HepG2 (cell line): ENCODE results near the gene RPTOR. TPM values are rescaled to one million over a fixed set of nuclear protein-coding genes. Genes with fewer than 3 reads are reported as not detected.
A peak's percentile ranks its signal among the peaks of the same experiment; 100 is the strongest.

ENCODE experiments used
- ATAC-seq: fragments of 200-7000 bp; cut with Tn5 transposase; 3 replicates; pipeline ENCODE4 v1.9.1; 2020; ENCODE audit warnings: mild to moderate bottlenecking, moderate library complexity
- BruUV-seq: library from RNA; stranded (reverse); fragments of 400-500 nt; replicated peaks from 2 replicates; lab custom pipeline; 2021; lab: Mats Ljungman, UMichigan
- CTCF ChIA-PET: fragments of 300-600 bp; formaldehyde crosslinking; extraction: SDS; loops from one replicate; lab custom pipeline; 2021; ENCODE audit warnings: low total read pairs, inconsistent platforms, low intra/inter-chr PET ratio; lab: Yijun Ruan, JAX
- POLR2A ChIA-PET: fragments of 350-600 bp; sonication (Branson Sonifier 250); formaldehyde crosslinking; loops from one replicate; lab custom pipeline; 2020; ENCODE audit warnings: antibody characterized with exemption, inconsistent platforms; lab: Yijun Ruan, JAX
- DNase-seq: peaks from one replicate; pipeline ENCODE4 v3.0.0-alpha.2; 2015; ENCODE audit warnings: low spot score
- FAIRE-seq: peaks from 3 replicates; lab custom pipeline; 2011; peaks lifted over from hg19 to GRCh38; lab: Jason Lieb, UNC
- H2AFZ ChIP-seq: one replicate; pipeline ENCODE4 v1.6.1; 2011; ENCODE audit warnings: low read length, inconsistent platforms
- H3K27ac ChIP-seq: fragments of 300-600 bp; 3 replicates; pipeline ENCODE4 v1.8.0; 2011; ENCODE audit warnings: mixed run types, mild to moderate bottlenecking, mixed read lengths, low read length, inconsistent platforms; ENCODE audit not compliant: insufficient read depth; ENCODE audit errors: extremely low read length
- H3K27me3 ChIP-seq, 2 experiments: fragments of 200-600 bp in 1 of 2; 2 replicates in 1 of 2; 3 replicates in 1 of 2; pipeline versions ENCODE4 v1.6.0 to v1.8.0; 2011; ENCODE audit warnings: low read length in 2 of 2, mild to moderate bottlenecking in 2 of 2, moderate library complexity in 2 of 2, inconsistent platforms in 1 of 2; ENCODE audit not compliant: insufficient read depth in 2 of 2, control insufficient read depth in 1 of 2
- H3K36me3 ChIP-seq, 2 experiments: fragments of 200-600 bp in 1 of 2; replicated peaks in 1 of 2; 2 replicates in 1 of 2; 3 replicates in 1 of 2; pipeline versions ENCODE4 v1.5.1 to v1.8.0; 2011; ENCODE audit warnings: low read length in 2 of 2, inconsistent platforms in 1 of 2; ENCODE audit not compliant: insufficient read depth in 2 of 2, control insufficient read depth in 1 of 2
- H3K4me1 ChIP-seq: 2 replicates; pipeline ENCODE4 v1.5.1; 2012; ENCODE audit warnings: low read length, inconsistent platforms; ENCODE audit not compliant: insufficient read depth
- H3K4me2 ChIP-seq: 2 replicates; pipeline ENCODE4 v1.6.0; 2011; ENCODE audit warnings: low read depth, low read length, inconsistent platforms
- H3K4me3 ChIP-seq, 3 experiments: fragments of 200-600 bp in 1 of 3; sonication (generic), shearing (Covaris generic) in 1 of 3; replicated peaks in 1 of 3; 2 replicates each; pipeline ENCODE4 v1.5.1; 2011 to 2016; ENCODE audit warnings: low read length in 3 of 3, inconsistent platforms in 2 of 3, low read depth in 2 of 3, mild to moderate bottlenecking in 2 of 3, control low read depth in 1 of 3, mixed read lengths in 1 of 3; ENCODE audit not compliant: insufficient read depth in 1 of 3
- H3K79me2 ChIP-seq: one replicate; pipeline ENCODE4 v1.6.1; 2011; ENCODE audit warnings: low read length, inconsistent platforms; ENCODE audit not compliant: insufficient read depth
- H3K9ac ChIP-seq: 2 replicates; pipeline ENCODE4 v1.6.0; 2011; ENCODE audit warnings: mild to moderate bottlenecking, low read depth, low read length, inconsistent platforms; ENCODE audit not compliant: insufficient read depth
- H3K9me3 ChIP-seq: 2 replicates; pipeline ENCODE4 v1.5.1; 2012; ENCODE audit warnings: mild to moderate bottlenecking, low read length
- H4K20me1 ChIP-seq: 2 replicates; pipeline ENCODE4 v1.6.0; 2011; ENCODE audit warnings: inconsistent platforms, mild to moderate bottlenecking, low read length, moderate library complexity; ENCODE audit not compliant: insufficient read depth
- ELF4 ChIP-seq: sonication (generic); formaldehyde crosslinking; IDR thresholded peaks from 2 replicates; pipeline ENCODE4 v1.5.0; 2020; ENCODE audit warnings: missing genetic modification reagents, mild to moderate bottlenecking, moderate library complexity, borderline replicate concordance
- GABPA ChIP-seq, 2 experiments: IDR thresholded peaks; 2 replicates each; pipeline ENCODE4 v1.6.1; 2011 to 2016; ENCODE audit warnings: low read depth in 2 of 2, low read length in 1 of 2, missing biosample characterization in 1 of 2, missing genetic modification characterization in 1 of 2
- MTERF4 ChIP-seq: sonication (generic); formaldehyde crosslinking; IDR thresholded peaks from 2 replicates; pipeline ENCODE4 v1.8.0; 2023; ENCODE audit warnings: mild to moderate bottlenecking, missing genetic modification reagents
- NR3C1 ChIP-seq: sonication (generic); formaldehyde crosslinking; IDR thresholded peaks from 2 replicates; pipeline ENCODE4 v1.4.0; 2020; ENCODE audit warnings: missing genetic modification reagents
- ZNF205 ChIP-seq: IDR thresholded peaks from 2 replicates; pipeline ENCODE4 v1.6.1; 2018; ENCODE audit warnings: missing biosample characterization, missing genetic modification reagents
- ZNF263 ChIP-seq: sonication (generic); formaldehyde crosslinking; IDR thresholded peaks from 2 replicates; pipeline ENCODE4 v1.4.0; 2020; ENCODE audit warnings: missing genetic modification reagents
- ZNF639 ChIP-seq: conservative IDR thresholded peaks from 2 replicates; pipeline ENCODE4 v1.6.1; 2018; ENCODE audit warnings: missing genetic modification reagents
- ZNF766 ChIP-seq: sonication (generic); formaldehyde crosslinking; IDR thresholded peaks from 2 replicates; pipeline ENCODE4 v1.5.0; 2020; ENCODE audit warnings: missing genetic modification reagents, borderline replicate concordance
- ZSCAN25 ChIP-seq: sonication (generic); formaldehyde crosslinking; IDR thresholded peaks from 2 replicates; pipeline ENCODE4 v1.8.0; 2022; ENCODE audit warnings: mild to moderate bottlenecking, missing genetic modification reagents
- WGBS: methylation state at CpG from one replicate; pipeline ENCODE4 v1.1.6; 2017; ENCODE audit warnings: low lambda C conversion rate; 5-methylcytosine and 5-hydroxymethylcytosine counted together
- in situ Hi-C: cut with HindIII; loops from 2 replicates; pipeline ENCODE4 v1.10.0; 2017; ENCODE audit warnings: low pct_unique_long_range_greater_than_20kb; ENCODE audit not compliant: extremely low pct_ligation_motif_present
- intact Hi-C: fragments of 100-400 bp; cut with micrococcal nuclease; formaldehyde crosslinking; loops from one replicate; pipeline ENCODE4 v1.10.0; 2022; ENCODE audit not compliant: unreplicated experiment
- polyA plus RNA-seq, 8 experiments: library from polyadenylated mRNA; depleted of rRNA in 3 of 8; stranded (reverse) in 7 of 8; unstranded in 1 of 8; fragments of >200 nt; fragmentation: Illumina TruSeq in 4 of 8; extraction: Trizol in 4 of 8; gene quantifications; 2 replicates each; pipeline versions ENCODE4 v1.2.1 to v1.2.3, GENCODE V29; 2011 to 2016; ENCODE audit warnings: low read depth in 4 of 8, missing spikeins in 1 of 8, mixed read lengths in 1 of 8; ENCODE audit not compliant: insufficient read depth in 1 of 8
- total RNA-seq, 5 experiments: library from RNA; depleted of rRNA; stranded (reverse); fragments of >200 nt; fragmentation: Illumina TruSeq; extraction: Trizol; gene quantifications; 2 replicates each; pipeline ENCODE4 v1.2.3, GENCODE V29; 2016; ENCODE audit warnings: low read depth in 1 of 5

RPTOR gene
- total and polyA plus RNA-seq, 2 of the 13 experiments (the other 11 are each of a cell fraction or from before 2014, with no cell fraction given): 6.6 to 25.3 TPM

GRCh38 chr17:80601146-80601545 lies 56.5 kb downstream of the RPTOR start:
- H2AFZ ChIP-seq: no peak overlapping the region
- ATAC-seq: no peak
- no peak overlapping the region for H3K27ac ChIP-seq
- H4K20me1 ChIP-seq: peaks cover 12% of the 10 kb centered on the region; the same call in 1 of the 2 replicates
- H3K36me3 ChIP-seq: peaks cover 0 to 4% of the 10 kb centered on the region in 2 experiments; a peak in 2 of 5 replicates
- H3K9me3 ChIP-seq: no peaks in the 10 kb centered on the region
- no peak overlapping the region for H3K4me3 ChIP-seq
- ChIA-PET CTCF (no interaction called here), POLR2A (interaction anchor here (3.0 kb wide), 1 partner anchor 28 kb away, joined by 32 read pairs; no protein-coding TSS in a partner anchor)
- no peak for DNase-seq
- H3K79me2 ChIP-seq: peaks cover 87% of the 10 kb centered on the region
- no peak for FAIRE-seq
- H3K4me1 ChIP-seq: peaks cover 70% of the 10 kb centered on the region
- H3K4me2 ChIP-seq: no peak overlapping the region
- no peak overlapping the region for H3K9ac ChIP-seq
- intact Hi-C loops (no loop called here), in situ Hi-C loops (no loop called here)
- H3K27me3 ChIP-seq: no peaks in the 10 kb centered on the region
- 94% methylated on average over 12 of the region's 12 CpGs for WGBS
- no TSS peak for BruUV-seq
- TF ChIP-seq ZNF766 (CRISPR knock-in tag): no peak
- no peak for TF ChIP-seq ZNF639 (CRISPR knock-in tag)
- TF ChIP-seq GABPA (IDR thresholded peaks at IDR 0.05; ENCODE audit: low read depth, low read length): 0 out of 2 replicates have a peak, but pooled peaks have one; percentile 6
- TF ChIP-seq GABPA (CRISPR knock-in tag; IDR thresholded peaks at IDR 0.05; ENCODE audit: low read depth): no peak
- no peak for TF ChIP-seq ZNF263 (CRISPR knock-in tag)
- TF ChIP-seq, all 625 proteins: peak for 1

GRCh38 chr17:80603396-80603795 lies 58.8 kb downstream of the RPTOR start:
- BruUV-seq: no TSS peak
- in situ Hi-C loops: no loop called here
- H3K9ac ChIP-seq: no peak overlapping the region
- CTCF ChIA-PET: no interaction called here
- no peak for ATAC-seq
- no peaks in the 10 kb centered on the region for H3K27me3 ChIP-seq
- H3K36me3 ChIP-seq: peaks cover 0 to 4% of the 10 kb centered on the region in 2 experiments; a peak in 2 of 5 replicates
- intact Hi-C loops: no loop called here
- H2AFZ ChIP-seq: no peak overlapping the region
- TF ChIP-seq NR3C1 (CRISPR knock-in tag): no peak
- TF ChIP-seq ZSCAN25: no peak
- TF ChIP-seq MTERF4 (CRISPR knock-in tag): no peak
- TF ChIP-seq ELF4: no peak
- no peak for TF ChIP-seq ZNF205 (CRISPR knock-in tag)
- TF ChIP-seq, all 625 proteins: peak for 0
- Histone ChIP-seq H3K4me2 (no peak overlapping the region), H3K27ac (no peak overlapping the region), H3K4me3 (no peak overlapping the region), H3K9me3 (no peaks in the 10 kb centered on the region), H3K79me2 (peaks cover 85% of the 10 kb centered on the region), H3K4me1 (peaks cover 48% of the 10 kb centered on the region), H4K20me1 (peaks cover 6% of the 10 kb centered on the region; the same call in 1 of the 2 replicates)
- DNase-seq (no peak), FAIRE-seq (no peak)
- POLR2A ChIA-PET: no interaction called here
- WGBS: 99% methylated on average over 10 of the region's 10 CpGs
